H1 (cell line): ENCODE measurements around the gene RASD1. TPM values are rescaled to one million over a fixed set of nuclear protein-coding genes. Genes with fewer than 3 reads are reported as not detected.

Source experiments
- CTCF ChIA-PET: fragments of 300-600 bp; sonication (Branson Sonifier 250); formaldehyde crosslinking; loops from one replicate; lab custom pipeline; 2021; ENCODE audit not compliant: partially characterized antibody; lab: Charles Lee
- POLR2A ChIA-PET: fragments of 300-600 bp; sonication (Branson Sonifier 250); formaldehyde crosslinking; loops from one replicate; lab custom pipeline; 2021; ENCODE audit warnings: inconsistent platforms; ENCODE audit not compliant: partially characterized antibody; lab: Charles Lee
- DNase-seq, 2 experiments: peaks; one replicate each; pipeline versions ENCODE4 v3.0.0 to v3.0.0-alpha.2; 2010 to 2022; ENCODE audit warnings: low spot score in 2 of 2, low read depth in 1 of 2, mixed read lengths in 1 of 2
- FAIRE-seq: peaks from 2 replicates; lab custom pipeline; 2011; peaks lifted over from hg19 to GRCh38; lab: Jason Lieb, UNC
- H2AFZ ChIP-seq: 2 replicates; pipeline ENCODE4 v1.8.1; 2012; ENCODE audit warnings: low read length, inconsistent platforms
- H2AK5ac ChIP-seq: 2 replicates; pipeline ENCODE4 v1.6.1; 2013; ENCODE audit warnings: low read depth, low read length
- H2BK120ac ChIP-seq: replicated peaks from 2 replicates; pipeline ENCODE3; 2013; ENCODE audit warnings: low read depth, low read length, inconsistent platforms
- H2BK12ac ChIP-seq: 2 replicates; pipeline ENCODE4 v1.6.1; 2013; ENCODE audit warnings: low read depth, low read length
- H2BK15ac ChIP-seq: 2 replicates; pipeline ENCODE4 v1.6.1; 2013; ENCODE audit warnings: low read length
- H2BK20ac ChIP-seq: 2 replicates; pipeline ENCODE4 v1.6.1; 2013; ENCODE audit warnings: low read length
- H2BK5ac ChIP-seq: 2 replicates; pipeline ENCODE4 v1.6.1; 2013; ENCODE audit warnings: low read depth, low read length
- H3K14ac ChIP-seq: 2 replicates; pipeline ENCODE4 v1.6.1; 2013; ENCODE audit warnings: inconsistent platforms; ENCODE audit not compliant: insufficient read length
- H3K18ac ChIP-seq: 2 replicates; pipeline ENCODE4 v1.6.1; 2013; ENCODE audit warnings: low read length; ENCODE audit errors: extremely low read depth
- H3K23ac ChIP-seq: 2 replicates; pipeline ENCODE4 v1.6.1; 2013; ENCODE audit warnings: inconsistent platforms; ENCODE audit not compliant: insufficient read length
- H3K23me2 ChIP-seq: 2 replicates; pipeline ENCODE4 v1.6.1; 2013; ENCODE audit warnings: low read depth, low read length
- H3K27ac ChIP-seq: 2 replicates; pipeline ENCODE4 v1.6.1; 2011; ENCODE audit warnings: low read depth, low read length, inconsistent platforms
- H3K27me3 ChIP-seq, 4 experiments: replicated peaks in 1 of 4; 1 replicate in 1 of 4; 2 replicates in 3 of 4; pipeline versions ENCODE4 v1.6.1 to v1.8.1; 2011 to 2013; ENCODE audit warnings: low read length in 3 of 4, mild to moderate bottlenecking in 3 of 4, inconsistent platforms in 2 of 4, mixed read lengths in 2 of 4, moderate library complexity in 1 of 4; ENCODE audit not compliant: control insufficient read depth in 3 of 4, insufficient read depth in 3 of 4; ENCODE audit errors: extremely low read depth in 1 of 4
- H3K36me3 ChIP-seq, 4 experiments: 2 replicates each; pipeline versions ENCODE4 v1.6.1 to v1.8.1; 2011 to 2013; ENCODE audit warnings: mild to moderate bottlenecking in 4 of 4, low read length in 3 of 4, moderate library complexity in 2 of 4, control low read depth in 1 of 4, inconsistent platforms in 1 of 4; ENCODE audit not compliant: insufficient read depth in 4 of 4, control insufficient read depth in 2 of 4
- H3K4ac ChIP-seq: replicated peaks from 2 replicates; pipeline ENCODE3; 2013; ENCODE audit warnings: low read length, low read depth, mixed read lengths, inconsistent platforms; ENCODE audit not compliant: insufficient read length
- H3K4me1 ChIP-seq, 4 experiments: replicated peaks in 1 of 4; 1 replicate in 1 of 4; 2 replicates in 3 of 4; pipeline versions ENCODE4 v1.6.1 to v1.8.1; 2011 to 2013; ENCODE audit warnings: low read length in 3 of 4, inconsistent platforms in 2 of 4, mixed read lengths in 1 of 4; ENCODE audit not compliant: insufficient read depth in 4 of 4, control insufficient read depth in 3 of 4
- H3K4me2 ChIP-seq, 2 experiments: 2 replicates each; pipeline versions ENCODE4 v1.6.1 to v1.8.1; 2011 to 2013; ENCODE audit warnings: low read depth in 2 of 2, low read length in 2 of 2, control low read depth in 1 of 2, inconsistent platforms in 1 of 2, mild to moderate bottlenecking in 1 of 2; ENCODE audit not compliant: insufficient read depth in 1 of 2
- H3K4me3 ChIP-seq, 4 experiments: fragments of 200-600, 300-600 bp in 1 of 4; sonication (generic), shearing (Covaris generic), sonication (Bioruptor Twin) in 1 of 4; 2 replicates each; pipeline versions ENCODE4 v1.5.1 to v1.8.1; 2011 to 2016; ENCODE audit warnings: low read length in 4 of 4, low read depth in 3 of 4, control low read depth in 2 of 4, inconsistent platforms in 2 of 4, mild to moderate bottlenecking in 2 of 4, mixed read lengths in 1 of 4, moderate library complexity in 1 of 4; ENCODE audit not compliant: insufficient read depth in 2 of 4; ENCODE audit errors: extremely low read depth in 1 of 4
- H3K56ac ChIP-seq: replicated peaks from 2 replicates; pipeline ENCODE3; 2013; ENCODE audit warnings: low read depth, mild to moderate bottlenecking, mixed read lengths, low read length, inconsistent platforms; ENCODE audit not compliant: insufficient read length
- H3K79me1 ChIP-seq: 2 replicates; pipeline ENCODE4 v1.6.1; 2013; ENCODE audit warnings: low read depth, low read length, control low read depth
- H3K79me2 ChIP-seq, 2 experiments: 2 replicates each; pipeline versions ENCODE4 v1.6.1 to v1.8.1; 2012 to 2013; ENCODE audit warnings: low read length in 2 of 2, mild to moderate bottlenecking in 2 of 2, inconsistent platforms in 1 of 2; ENCODE audit not compliant: insufficient read depth in 2 of 2, control insufficient read depth in 1 of 2
- H3K9ac ChIP-seq, 4 experiments: replicated peaks in 1 of 4; 1 replicate in 1 of 4; 2 replicates in 3 of 4; pipeline versions ENCODE4 v1.6.1 to v1.8.1; 2011 to 2013; ENCODE audit warnings: low read depth in 3 of 4, low read length in 3 of 4, control low read depth in 2 of 4, mild to moderate bottlenecking in 2 of 4, moderate library complexity in 2 of 4, inconsistent platforms in 1 of 4; ENCODE audit errors: extremely low read depth in 1 of 4
- H3K9me3 ChIP-seq, 2 experiments: 2 replicates each; pipeline versions ENCODE4 v1.6.1 to v1.8.1; 2012 to 2013; ENCODE audit warnings: mild to moderate bottlenecking in 2 of 2, moderate library complexity in 2 of 2, control low read depth in 1 of 2, inconsistent platforms in 1 of 2, low read depth in 1 of 2, low read length in 1 of 2, mixed read lengths in 1 of 2; ENCODE audit not compliant: insufficient read depth in 2 of 2
- H4K20me1 ChIP-seq, 2 experiments: replicated peaks in 1 of 2; 2 replicates each; pipeline versions ENCODE3 to v1.8.1; 2011 to 2013; ENCODE audit warnings: inconsistent platforms in 2 of 2, low read length in 2 of 2, mild to moderate bottlenecking in 1 of 2; ENCODE audit not compliant: insufficient read depth in 2 of 2, control insufficient read depth in 1 of 2
- H4K5ac ChIP-seq: 2 replicates; pipeline ENCODE4 v1.6.1; 2013; ENCODE audit warnings: low read length, low read depth, mixed read lengths, inconsistent platforms; ENCODE audit not compliant: insufficient read length
- H4K8ac ChIP-seq: 2 replicates; pipeline ENCODE4 v1.8.0; 2013; ENCODE audit warnings: mild to moderate bottlenecking, moderate library complexity, low read length, inconsistent platforms; ENCODE audit not compliant: insufficient read depth; ENCODE audit errors: extremely low read depth
- H4K91ac ChIP-seq: replicated peaks from 2 replicates; pipeline ENCODE3; 2013; ENCODE audit warnings: low read length, mixed read lengths, inconsistent platforms; ENCODE audit not compliant: insufficient read length
- BCL11A ChIP-seq, 2 experiments: IDR thresholded peaks; one replicate each; pipeline ENCODE4 v1.6.1; 2011; ENCODE audit warnings: low read depth in 2 of 2, low read length in 2 of 2, mild to moderate bottlenecking in 2 of 2
- E2F6 ChIP-seq: IDR thresholded peaks from 2 replicates; pipeline ENCODE4 v1.6.1; 2012; ENCODE audit warnings: inconsistent platforms
- SP1 ChIP-seq: IDR thresholded peaks from 2 replicates; pipeline ENCODE4 v1.6.1; 2011; ENCODE audit warnings: low read depth, low read length
- WGBS, 2 experiments: shearing (Covaris generic) in 1 of 2; methylation state at CpG; one replicate each; pipeline versions ENCODE4 v1.1.6 to v1.1.7; 2013 to 2015; ENCODE audit warnings: low lambda C conversion rate in 2 of 2, mixed read lengths in 2 of 2, inconsistent platforms in 1 of 2, low coverage in 1 of 2, missing lambda C conversion rate in 1 of 2; ENCODE audit not compliant: insufficient replicate concordance in 2 of 2, insufficient coverage in 1 of 2, insufficient read length in 1 of 2; ENCODE audit errors: extremely low coverage in 1 of 2, missing lambda C conversion rate in 1 of 2; 5-methylcytosine and 5-hydroxymethylcytosine counted together
- polyA plus RNA-seq, 7 experiments: library from polyadenylated mRNA; depleted of rRNA in 3 of 7; stranded (reverse) in 5 of 7; unstranded in 2 of 7; fragments of >200 nt in 5 of 7; fragments of 200-250 nt in 2 of 7; gene quantifications; 1 replicate in 5 of 7; 2 replicates in 1 of 7; 4 replicates in 1 of 7; pipeline versions ENCODE4 v1.2.1 to v1.2.3, GENCODE V29; 2011 to 2013; ENCODE audit warnings: missing spikeins in 2 of 7, mixed read lengths in 2 of 7
- total RNA-seq: library from RNA; stranded (reverse); fragmentation: NEBNext Ultra II Directional; extraction: Animal tissue kit (Norgen Biotek cat#: 25700); gene quantifications from 2 replicates; pipeline ENCODE4 v1.2.1, GENCODE V29; 2021
- TF ChIP-seq, protein P1 (sequence below): IDR thresholded peaks from 2 replicates; pipeline ENCODE4 v1.6.1; 2011; ENCODE audit warnings: low read depth, mild to moderate bottlenecking, low read length; ENCODE audit not compliant: insufficient read depth

Gene RASD1
- total and polyA plus RNA-seq, 2 of the 8 experiments (the other 6 are each of a cell fraction or from before 2014, with no cell fraction given) = 2.3 to 2.6 TPM

GRCh38 chr17:17538417-17539391, 42.5 kb upstream of the RASD1 start:
- no peak overlapping the region for H3K27ac ChIP-seq

More at GRCh38 chr17:17538417-17539391, 42.5 kb upstream of the RASD1 start:
- H3K4ac ChIP-seq = no peak overlapping the region
- H3K79me1 ChIP-seq = no peaks in the 10 kb centered on the region
- H3K56ac ChIP-seq = no peak overlapping the region
- TF ChIP-seq E2F6 (no peak), SP1 (no peak), BCL11A (IDR thresholded peaks at IDR 0.05; ENCODE audit: low read depth in 2 of 2, low read length in 2 of 2) (no peak)
- TF ChIP-seq, protein P1, sequence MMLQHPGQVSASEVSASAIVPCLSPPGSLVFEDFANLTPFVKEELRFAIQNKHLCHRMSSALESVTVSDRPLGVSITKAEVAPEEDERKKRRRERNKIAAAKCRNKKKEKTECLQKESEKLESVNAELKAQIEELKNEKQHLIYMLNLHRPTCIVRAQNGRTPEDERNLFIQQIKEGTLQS = no peak
- H3K4me3 ChIP-seq = no peak overlapping the region
- no peak overlapping the region for H2BK5ac ChIP-seq
- H3K18ac ChIP-seq = no peak overlapping the region
- FAIRE-seq = no peak
- H2BK20ac ChIP-seq = no peak overlapping the region
- H2AFZ ChIP-seq = no peak overlapping the region
- H3K4me2 ChIP-seq = no peak overlapping the region
- H3K79me2 ChIP-seq = no peaks in the 10 kb centered on the region
- H3K9ac ChIP-seq = no peak overlapping the region
- WGBS, 2 experiments = 94% methylated on average over 10 of the region's 10 CpGs; no CpG with 5 or more reads in 1 of the 2 experiments
- no peak overlapping the region for H2BK12ac ChIP-seq
- no peak overlapping the region for H2AK5ac ChIP-seq
- H3K23ac ChIP-seq = no peak overlapping the region
- CTCF ChIA-PET = interaction anchor here (0.9 to 5.2 kb wide), 10 partner anchors 10 to 153 kb away, joined by 3 to 33 read pairs (median 4); no protein-coding TSS in a partner anchor
- POLR2A ChIA-PET = interaction anchor here (0.9 to 1.7 kb wide), 3 partner anchors 24 to 50 kb away, joined by 3 to 6 read pairs (median 3); partner anchors contain the start of gene RASD1
- H4K91ac ChIP-seq = no peak overlapping the region
- H3K14ac ChIP-seq = no peak overlapping the region
- H4K20me1 ChIP-seq = peaks cover 0 to 2% of the 10 kb centered on the region in 2 experiments
- no peak overlapping the region for H2BK15ac ChIP-seq
- no peak overlapping the region for H2BK120ac ChIP-seq
- DNase-seq = no peak
- no peaks in the 10 kb centered on the region for H3K36me3 ChIP-seq
- no peak overlapping the region for H4K8ac ChIP-seq
- H3K4me1 ChIP-seq = no peaks in the 10 kb centered on the region; a peak in 1 of 7 replicates
- H4K5ac ChIP-seq = no peak overlapping the region
- H3K27me3 ChIP-seq = no peaks in the 10 kb centered on the region
- no peaks in the 10 kb centered on the region for H3K23me2 ChIP-seq
- H3K9me3 ChIP-seq = no peaks in the 10 kb centered on the region
